Activated naive CD8-positive, alpha-beta T cell treated with anti-CD3 and anti-CD28 coated beads, Interleukin-2, amount 50 U/mL, for 24 hours (primary cell): ENCODE results near the gene CDCP2.

Experiments
- ATAC-seq: fragments of 150-1000 bp; cut with Tn5 transposase; one replicate; pipeline ENCODE4 v1.10.0; 2021
- DNase-seq: peaks from one replicate; pipeline ENCODE4 v3.0.0; 2021
- H3K27ac Mint-ChIP-seq: one replicate; pipeline ENCODE4 v1.8.0; 2021; ENCODE audit warnings: mild to moderate bottlenecking, mixed read lengths
- H3K27me3 Mint-ChIP-seq: one replicate; pipeline ENCODE4 v1.8.0; 2021; ENCODE audit warnings: mixed read lengths
- H3K36me3 Mint-ChIP-seq: one replicate; pipeline ENCODE4 v1.8.0; 2021; ENCODE audit warnings: low read depth, mixed read lengths
- H3K4me1 Mint-ChIP-seq: one replicate; pipeline ENCODE4 v1.8.0; 2021; ENCODE audit warnings: mixed read lengths
- H3K4me3 Mint-ChIP-seq: one replicate; pipeline ENCODE4 v1.8.0; 2021; ENCODE audit warnings: mild to moderate bottlenecking, moderate library complexity, mixed read lengths
- H3K9me3 Mint-ChIP-seq: one replicate; pipeline ENCODE4 v1.8.0; 2021; ENCODE audit warnings: mixed read lengths

CDCP2 gene

GRCh38 chr1:54135436-54136120, 17.2 kb downstream of the CDCP2 start:
- Mint-ChIP-seq H3K4me1 (no peaks in the 10 kb centered on the region), H3K9me3 (no peaks in the 10 kb centered on the region), H3K36me3 (no peaks in the 10 kb centered on the region), H3K27ac (no peak overlapping the region), H3K4me3 (no peak overlapping the region), H3K27me3 (no peaks in the 10 kb centered on the region)
- ATAC-seq (no peak), DNase-seq (no peak)

GRCh38 chr1:54134295-54134694, 18.5 kb downstream of the CDCP2 start:
- H3K9me3 Mint-ChIP-seq = no peaks in the 10 kb centered on the region
- H3K27ac Mint-ChIP-seq = no peak overlapping the region
- no peak for ATAC-seq
- no peak overlapping the region for H3K4me3 Mint-ChIP-seq
- no peak for DNase-seq
- H3K4me1 Mint-ChIP-seq = no peaks in the 10 kb centered on the region
- no peaks in the 10 kb centered on the region for H3K27me3 Mint-ChIP-seq
- no peaks in the 10 kb centered on the region for H3K36me3 Mint-ChIP-seq

- H3K4me3 Mint-ChIP-seq = no peak overlapping the region
Measured at GRCh38 chr1:54132495-54132894, 20.3 kb downstream of the CDCP2 start.

GRCh38 chr1:54131419-54131818, 21.4 kb downstream of the CDCP2 start:
- Mint-ChIP-seq H3K4me3 (no peak overlapping the region), H3K27ac (no peak overlapping the region)

More at GRCh38 chr1:54132495-54132894, 20.3 kb downstream of the CDCP2 start:
- Mint-ChIP-seq H3K9me3 (no peaks in the 10 kb centered on the region), H3K4me1 (no peaks in the 10 kb centered on the region), H3K36me3 (no peaks in the 10 kb centered on the region), H3K27me3 (no peaks in the 10 kb centered on the region), H3K27ac (no peak overlapping the region)
- DNase-seq (no peak), ATAC-seq (peak; percentile 33)

GRCh38 chr1:54129858-54130257, 22.9 kb downstream of the CDCP2 start:
- Mint-ChIP-seq H3K36me3 (no peaks in the 10 kb centered on the region), H3K27me3 (no peaks in the 10 kb centered on the region), H3K9me3 (no peaks in the 10 kb centered on the region), H3K27ac (no peak overlapping the region), H3K4me3 (no peak overlapping the region), H3K4me1 (no peaks in the 10 kb centered on the region)
- DNase-seq = no peak
- no peak for ATAC-seq

More at GRCh38 chr1:54131419-54131818, 21.4 kb downstream of the CDCP2 start:
- no peak for DNase-seq
- no peak for ATAC-seq
- Mint-ChIP-seq H3K27me3 (no peaks in the 10 kb centered on the region), H3K9me3 (no peaks in the 10 kb centered on the region), H3K4me1 (no peaks in the 10 kb centered on the region), H3K36me3 (no peaks in the 10 kb centered on the region)

GRCh38 chr1:54127594-54128300, 25.1 kb downstream of the CDCP2 start:
- no peak overlapping the region for H3K4me3 Mint-ChIP-seq
- H3K27ac Mint-ChIP-seq = no peak overlapping the region
- no peak for ATAC-seq
- no peaks in the 10 kb centered on the region for H3K4me1 Mint-ChIP-seq
- no peaks in the 10 kb centered on the region for H3K27me3 Mint-ChIP-seq
- DNase-seq = no peak
- no peaks in the 10 kb centered on the region for H3K9me3 Mint-ChIP-seq
- H3K36me3 Mint-ChIP-seq = no peaks in the 10 kb centered on the region

GRCh38 chr1:54126271-54126815, 26.5 kb downstream of the CDCP2 start:
- Mint-ChIP-seq H3K27me3 (peaks cover 5% of the 10 kb centered on the region), H3K36me3 (no peaks in the 10 kb centered on the region), H3K27ac (no peak overlapping the region), H3K4me1 (peaks cover 6% of the 10 kb centered on the region), H3K4me3 (no peak overlapping the region), H3K9me3 (no peaks in the 10 kb centered on the region)
- no peak for DNase-seq
- ATAC-seq = no peak

- Mint-ChIP-seq H3K9me3 (no peaks in the 10 kb centered on the region), H3K27me3 (peaks cover 5% of the 10 kb centered on the region), H3K4me3 (no peak overlapping the region), H3K36me3 (no peaks in the 10 kb centered on the region), H3K4me1 (peaks cover 6% of the 10 kb centered on the region), H3K27ac (no peak overlapping the region)
- DNase-seq (no peak), ATAC-seq (no peak)
Measured at GRCh38 chr1:54125386-54126070, 27.3 kb downstream of the CDCP2 start.

- ATAC-seq (no peak), DNase-seq (no peak)
- no peaks in the 10 kb centered on the region for H3K9me3 Mint-ChIP-seq
- peaks cover 5% of the 10 kb centered on the region for H3K27me3 Mint-ChIP-seq
- H3K4me1 Mint-ChIP-seq = peaks cover 6% of the 10 kb centered on the region
- no peak overlapping the region for H3K27ac Mint-ChIP-seq
- no peak overlapping the region for H3K4me3 Mint-ChIP-seq
- H3K36me3 Mint-ChIP-seq = no peaks in the 10 kb centered on the region
Measured at GRCh38 chr1:54124906-54125305, 27.9 kb downstream of the CDCP2 start.

GRCh38 chr1:54124472-54124871, 28.3 kb downstream of the CDCP2 start:
- Mint-ChIP-seq H3K4me1 (peaks cover 6% of the 10 kb centered on the region), H3K9me3 (no peaks in the 10 kb centered on the region), H3K27ac (no peak overlapping the region), H3K36me3 (no peaks in the 10 kb centered on the region), H3K27me3 (peaks cover 5% of the 10 kb centered on the region), H3K4me3 (no peak overlapping the region)
- no peak for ATAC-seq
- DNase-seq = no peak

GRCh38 chr1:54122992-54123391, 29.8 kb downstream of the CDCP2 start:
- ATAC-seq (no peak), DNase-seq (no peak)
- peaks cover 5% of the 10 kb centered on the region for H3K27me3 Mint-ChIP-seq
- H3K4me3 Mint-ChIP-seq = no peak overlapping the region
- peaks cover 6% of the 10 kb centered on the region for H3K4me1 Mint-ChIP-seq
- no peaks in the 10 kb centered on the region for H3K9me3 Mint-ChIP-seq
- no peak overlapping the region for H3K27ac Mint-ChIP-seq
- no peaks in the 10 kb centered on the region for H3K36me3 Mint-ChIP-seq

- DNase-seq = no peak
- H3K4me3 Mint-ChIP-seq = no peak overlapping the region
- peaks cover 6% of the 10 kb centered on the region for H3K4me1 Mint-ChIP-seq
- H3K27me3 Mint-ChIP-seq = peaks cover 5% of the 10 kb centered on the region
- H3K9me3 Mint-ChIP-seq = no peaks in the 10 kb centered on the region
- H3K36me3 Mint-ChIP-seq = no peaks in the 10 kb centered on the region
- H3K27ac Mint-ChIP-seq = no peak overlapping the region
- no peak for ATAC-seq
Measured at GRCh38 chr1:54122135-54122751, 30.6 kb downstream of the CDCP2 start.

- DNase-seq (peak; percentile 77), ATAC-seq (peak; percentile 86)
- Mint-ChIP-seq H3K9me3 (no peaks in the 10 kb centered on the region), H3K27ac (no peak overlapping the region), H3K4me3 (peak overlapping the region; percentile 15), H3K4me1 (peaks cover 6% of the 10 kb centered on the region), H3K36me3 (no peaks in the 10 kb centered on the region), H3K27me3 (peaks cover 5% of the 10 kb centered on the region)
Measured at GRCh38 chr1:54121482-54122134, 31.2 kb downstream of the CDCP2 start.
